ENCODE measurements around the gene HLA-E. TPM values are rescaled to one million over a fixed set of nuclear protein-coding genes. Genes with fewer than 3 reads are reported as not detected.
A peak's percentile ranks its signal among the peaks of the same experiment; 100 is the strongest.

Gene HLA-E
- total and polyA plus RNA-seq, 2 of the 13 experiments (the other 11 are each of a cell fraction or from before 2014, with no cell fraction given) = 45.2 to 90.4 TPM

DNA sequence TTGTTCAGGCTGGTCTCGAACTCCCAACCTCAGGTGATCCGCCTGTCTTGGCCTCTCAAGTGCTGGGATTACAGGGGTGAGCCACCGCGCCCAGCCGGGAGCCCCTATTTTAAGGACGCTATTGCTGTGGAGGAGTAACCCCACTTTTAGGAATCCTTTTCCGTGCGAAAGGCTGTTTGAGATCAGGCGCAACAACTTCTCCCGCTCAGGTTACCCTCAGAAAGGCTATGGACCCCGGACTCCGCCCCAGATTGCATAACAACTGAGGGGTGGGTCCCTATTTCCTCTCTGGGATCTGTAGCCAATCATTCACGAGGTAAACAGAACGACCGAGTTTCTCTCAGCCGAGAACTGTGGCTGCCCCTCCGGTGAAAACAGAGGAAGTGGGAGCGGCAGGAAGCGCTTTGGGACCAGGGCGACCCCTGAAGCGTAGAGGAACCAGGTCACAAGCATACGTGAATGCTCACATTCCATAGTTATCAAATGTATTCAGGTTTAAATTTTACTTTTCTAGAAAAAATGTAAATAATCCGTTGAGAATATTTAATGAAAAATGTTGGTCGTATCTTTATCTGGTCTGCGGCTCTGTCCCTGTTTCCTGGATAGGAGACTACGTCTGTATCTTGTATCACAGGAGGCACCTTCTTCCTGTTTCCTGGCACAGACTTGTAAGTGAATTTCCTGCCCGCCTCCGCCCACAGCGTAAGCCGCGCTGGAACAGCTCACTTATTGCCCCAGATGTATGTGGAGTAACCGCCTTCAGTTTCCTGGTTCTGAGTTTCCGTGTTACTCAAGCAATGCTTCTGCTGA is 26.8 kb downstream of the HLA-E start (continued):
- TF ChIP-seq, protein P1, sequence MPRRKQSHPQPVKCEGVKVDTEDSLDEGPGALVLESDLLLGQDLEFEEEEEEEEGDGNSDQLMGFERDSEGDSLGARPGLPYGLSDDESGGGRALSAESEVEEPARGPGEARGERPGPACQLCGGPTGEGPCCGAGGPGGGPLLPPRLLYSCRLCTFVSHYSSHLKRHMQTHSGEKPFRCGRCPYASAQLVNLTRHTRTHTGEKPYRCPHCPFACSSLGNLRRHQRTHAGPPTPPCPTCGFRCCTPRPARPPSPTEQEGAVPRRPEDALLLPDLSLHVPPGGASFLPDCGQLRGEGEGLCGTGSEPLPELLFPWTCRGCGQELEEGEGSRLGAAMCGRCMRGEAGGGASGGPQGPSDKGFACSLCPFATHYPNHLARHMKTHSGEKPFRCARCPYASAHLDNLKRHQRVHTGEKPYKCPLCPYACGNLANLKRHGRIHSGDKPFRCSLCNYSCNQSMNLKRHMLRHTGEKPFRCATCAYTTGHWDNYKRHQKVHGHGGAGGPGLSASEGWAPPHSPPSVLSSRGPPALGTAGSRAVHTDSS (CRISPR knock-in tag; conservative IDR thresholded peaks at IDR 0.05) = no peak
- TF ChIP-seq TARDBP (CRISPR knock-in tag; IDR thresholded peaks at IDR 0.05) = no peak
- TF ChIP-seq ZSCAN25 (CRISPR knock-in tag; IDR thresholded peaks at IDR 0.05) = peak; percentile 49; the same call in 1 of the 2 replicates
- no peak for TF ChIP-seq NFE2 (CRISPR knock-in tag; IDR thresholded peaks at IDR 0.05)
- TF ChIP-seq ZNF496 (CRISPR knock-in tag; IDR thresholded peaks at IDR 0.05; ENCODE audit: insufficient replicate concordance) = no peak
- peak; percentile 90 for TF ChIP-seq ZNF335 (CRISPR knock-in tag; IDR thresholded peaks at IDR 0.05)
- peak; percentile 77 for TF ChIP-seq GABPB1 (CRISPR knock-in tag; IDR thresholded peaks at IDR 0.05)
- TF ChIP-seq IRX3 (CRISPR knock-in tag; IDR thresholded peaks at IDR 0.05; ENCODE audit: borderline replicate concordance, low read depth) = no peak
- TF ChIP-seq XBP1 (CRISPR knock-in tag; IDR thresholded peaks at IDR 0.05) = 0 out of 2 replicates have a peak, but pooled peaks have one; percentile 47
- no peak for TF ChIP-seq ZNF570 (CRISPR knock-in tag; IDR thresholded peaks at IDR 0.05; ENCODE audit: borderline replicate concordance)
- peak; percentile 70 for TF ChIP-seq HNRNPH1 (optimal IDR thresholded peaks at IDR 0.05; ENCODE audit: low read depth, low read length)
- no peak for TF ChIP-seq ZNF781 (CRISPR knock-in tag; IDR thresholded peaks at IDR 0.05; ENCODE audit: borderline replicate concordance, not compliant biosample characterization)
- no peak for TF ChIP-seq SETDB1 (CRISPR knock-in tag; IDR thresholded peaks at IDR 0.05; ENCODE audit: borderline replicate concordance)
- TF ChIP-seq, protein P2, sequence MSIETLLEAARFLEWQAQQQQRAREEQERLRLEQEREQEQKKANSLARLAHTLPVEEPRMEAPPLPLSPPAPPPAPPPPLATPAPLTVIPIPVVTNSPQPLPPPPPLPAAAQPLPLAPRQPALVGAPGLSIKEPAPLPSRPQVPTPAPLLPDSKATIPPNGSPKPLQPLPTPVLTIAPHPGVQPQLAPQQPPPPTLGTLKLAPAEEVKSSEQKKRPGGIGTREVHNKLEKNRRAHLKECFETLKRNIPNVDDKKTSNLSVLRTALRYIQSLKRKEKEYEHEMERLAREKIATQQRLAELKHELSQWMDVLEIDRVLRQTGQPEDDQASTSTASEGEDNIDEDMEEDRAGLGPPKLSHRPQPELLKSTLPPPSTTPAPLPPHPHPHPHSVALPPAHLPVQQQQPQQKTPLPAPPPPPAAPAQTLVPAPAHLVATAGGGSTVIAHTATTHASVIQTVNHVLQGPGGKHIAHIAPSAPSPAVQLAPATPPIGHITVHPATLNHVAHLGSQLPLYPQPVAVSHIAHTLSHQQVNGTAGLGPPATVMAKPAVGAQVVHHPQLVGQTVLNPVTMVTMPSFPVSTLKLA (IDR thresholded peaks at IDR 0.05) = no peak
- peak; percentile 58; the same call in 1 of the 2 replicates for TF ChIP-seq ZSCAN31 (CRISPR knock-in tag; IDR thresholded peaks at IDR 0.05; ENCODE audit: low read depth)
- TF ChIP-seq CHCHD3 (CRISPR knock-in tag; IDR thresholded peaks at IDR 0.05) = 0 out of 2 replicates have a peak, but pooled peaks have one; percentile 17
- no peak for TF ChIP-seq EHMT2 (IDR thresholded peaks at IDR 0.05; ENCODE audit: borderline replicate concordance, low read depth, low read length)
- 0 out of 2 replicates have a peak, but pooled peaks have one; percentile 51 for TF ChIP-seq NFKBIZ (CRISPR knock-in tag; IDR thresholded peaks at IDR 0.05)
- TF ChIP-seq ZNF362 (CRISPR knock-in tag; IDR thresholded peaks at IDR 0.05; ENCODE audit: borderline replicate concordance) = peak; percentile 22; the same call in 1 of the 2 replicates
- TF ChIP-seq THAP11 (CRISPR knock-in tag; IDR thresholded peaks at IDR 0.05) = peak; percentile 80
- TF ChIP-seq ZFP82 (CRISPR knock-in tag; IDR thresholded peaks at IDR 0.05; ENCODE audit: borderline replicate concordance) = no peak
- peak; percentile 47 for TF ChIP-seq GABPA (IDR thresholded peaks at IDR 0.05; ENCODE audit: low read depth, low read length)
- TF ChIP-seq GABPA (CRISPR knock-in tag; IDR thresholded peaks at IDR 0.05; ENCODE audit: low read depth) = peak; percentile 88
- peak; percentile 27; the same call in 1 of the 2 replicates for TF ChIP-seq SMC3 (IDR thresholded peaks at IDR 0.05; ENCODE audit: low read length)
- TF ChIP-seq ZNF614 (CRISPR knock-in tag; IDR thresholded peaks at IDR 0.05; ENCODE audit: borderline replicate concordance) = peak; percentile 80; the same call in 1 of the 2 replicates
- peak; percentile 97 for TF ChIP-seq HNRNPLL (IDR thresholded peaks at IDR 0.05; ENCODE audit: low read depth, low read length, poor library complexity, severe bottlenecking)
- TF ChIP-seq MAFF (IDR thresholded peaks at IDR 0.05; ENCODE audit: low read depth, low read length) = no peak
